Activated CD4-positive, alpha-beta memory T cell treated with anti-CD3 and anti-CD28 coated beads for 36 hours (primary cell): Measurements from ENCODE around the gene RPTOR. TPM values are rescaled to one million over a fixed set of nuclear protein-coding genes. Genes with fewer than 3 reads are reported as not detected.
A peak's percentile ranks its signal among the peaks of the same experiment; 100 is the strongest.

Experiments
- CTCF ChIA-PET: fragments of 350-600 bp; sonication (Branson Sonifier 250); formaldehyde crosslinking; loops from one replicate; lab custom pipeline; 2021; ENCODE audit warnings: antibody characterized with exemption, inconsistent platforms; lab: Charles Lee
- POLR2A ChIA-PET: fragments of 350-600 bp; sonication (Branson Sonifier 250); formaldehyde crosslinking; loops from one replicate; lab custom pipeline; 2021; ENCODE audit warnings: antibody characterized with exemption; lab: Charles Lee
- DNase-seq: peaks from one replicate; pipeline ENCODE4 v3.0.0-alpha.2; 2020
- H3K27ac Mint-ChIP-seq: one replicate; pipeline ENCODE4 v1.8.0; 2021; ENCODE audit warnings: mixed read lengths
- H3K27me3 Mint-ChIP-seq: one replicate; pipeline ENCODE4 v1.8.0; 2021; ENCODE audit warnings: mixed read lengths
- H3K36me3 Mint-ChIP-seq: one replicate; pipeline ENCODE4 v1.8.0; 2021; ENCODE audit warnings: mixed read lengths
- H3K4me1 Mint-ChIP-seq: one replicate; pipeline ENCODE4 v1.8.0; 2021; ENCODE audit warnings: low read depth, mixed read lengths
- H3K4me3 Mint-ChIP-seq: one replicate; pipeline ENCODE4 v1.8.0; 2021; ENCODE audit warnings: mild to moderate bottlenecking, mixed read lengths
- H3K9me3 Mint-ChIP-seq: one replicate; pipeline ENCODE4 v1.8.0; 2021; ENCODE audit warnings: mixed read lengths
- intact Hi-C: fragments of 100-400 bp; cut with micrococcal nuclease; formaldehyde crosslinking; loops from one replicate; pipeline ENCODE4 v1.15.1; 2023
- total RNA-seq, 2 experiments: library from RNA; stranded (reverse); gene quantifications; one replicate each; pipeline ENCODE4 v1.2.3, GENCODE V29; 2021

Gene RPTOR
- total RNA-seq, 2 experiments from 2014 or later = 41.5 to 47.9 TPM

- Mint-ChIP-seq H3K36me3 (peaks cover 24% of the 10 kb centered on the region), H3K4me1 (peaks cover 54% of the 10 kb centered on the region), H3K27me3 (no peaks in the 10 kb centered on the region), H3K4me3 (no peak overlapping the region), H3K9me3 (no peaks in the 10 kb centered on the region), H3K27ac (no peak overlapping the region)
- intact Hi-C loops = loop anchor here (10.0 kb wide), 1 partner anchor 179 kb away; no protein-coding TSS in a partner anchor
- CTCF ChIA-PET = interaction anchor here (1.0 to 1.6 kb wide), 2 partner anchors 21 to 38 kb away, joined by 4 to 7 read pairs; no protein-coding TSS in a partner anchor
- no peak for DNase-seq
- POLR2A ChIA-PET = interaction anchor here (1.1 kb wide), 1 partner anchor 35 kb away, joined by 3 read pairs; no protein-coding TSS in a partner anchor
Measured at GRCh38 chr17:80854220-80854619, 309.6 kb downstream of the RPTOR start.

- CTCF ChIA-PET = interaction anchor here (1.0 to 1.8 kb wide), 3 partner anchors 22 to 37 kb away, joined by 4 to 9 read pairs (median 7); no protein-coding TSS in a partner anchor
- Mint-ChIP-seq H3K4me1 (peaks cover 54% of the 10 kb centered on the region), H3K36me3 (peaks cover 28% of the 10 kb centered on the region), H3K27me3 (no peaks in the 10 kb centered on the region), H3K4me3 (no peak overlapping the region), H3K9me3 (no peaks in the 10 kb centered on the region), H3K27ac (peak overlapping the region; percentile 94)
- DNase-seq = no peak
- POLR2A ChIA-PET = interaction anchor here (1.1 to 2.3 kb wide), 3 partner anchors 22 to 34 kb away, joined by 3 to 25 read pairs (median 22); no protein-coding TSS in a partner anchor
- intact Hi-C loops = loop anchor here (10.0 kb wide), 1 partner anchor 181 kb away; no protein-coding TSS in a partner anchor
Measured at GRCh38 chr17:80855196-80855947, 310.7 kb downstream of the RPTOR start.

- H3K4me3 Mint-ChIP-seq = peak overlapping the region; percentile 24
- H3K27ac Mint-ChIP-seq = peak overlapping the region; percentile 94
- H3K9me3 Mint-ChIP-seq = no peaks in the 10 kb centered on the region
- intact Hi-C loops = loop anchor here (1.0 to 10.0 kb wide), 7 partner anchors 21 to 181 kb away; no protein-coding TSS in a partner anchor
- peaks cover 59% of the 10 kb centered on the region for H3K4me1 Mint-ChIP-seq
- H3K36me3 Mint-ChIP-seq = peaks cover 35% of the 10 kb centered on the region
- DNase-seq = peak; percentile 96
- ChIA-PET POLR2A (interaction anchor here (0.6 to 2.3 kb wide), 10 partner anchors 8 to 75 kb away, joined by 3 to 25 read pairs (median 6); no protein-coding TSS in a partner anchor), CTCF (interaction anchor here (0.8 to 1.8 kb wide), 9 partner anchors 12 to 281 kb away, joined by 3 to 13 read pairs (median 3); no protein-coding TSS in a partner anchor)
- H3K27me3 Mint-ChIP-seq = no peaks in the 10 kb centered on the region
Measured at GRCh38 chr17:80855948-80856862, 311.6 kb downstream of the RPTOR start.

- H3K27me3 Mint-ChIP-seq = no peaks in the 10 kb centered on the region
- ChIA-PET CTCF (interaction anchor here (0.8 to 1.8 kb wide), 11 partner anchors 9 to 281 kb away, joined by 3 to 13 read pairs (median 3); no protein-coding TSS in a partner anchor), POLR2A (interaction anchor here (0.6 to 2.3 kb wide), 10 partner anchors 9 to 76 kb away, joined by 3 to 25 read pairs (median 6); no protein-coding TSS in a partner anchor)
- no peak for DNase-seq
- H3K9me3 Mint-ChIP-seq = no peaks in the 10 kb centered on the region
- peak overlapping the region; percentile 24 for H3K4me3 Mint-ChIP-seq
- peak overlapping the region; percentile 94 for H3K27ac Mint-ChIP-seq
- intact Hi-C loops = loop anchor here (1.0 to 10.0 kb wide), 7 partner anchors 20 to 182 kb away; no protein-coding TSS in a partner anchor
- H3K4me1 Mint-ChIP-seq = peaks cover 65% of the 10 kb centered on the region
- peaks cover 39% of the 10 kb centered on the region for H3K36me3 Mint-ChIP-seq
Measured at GRCh38 chr17:80856863-80857755, 312.5 kb downstream of the RPTOR start.

GRCh38 chr17:80857756-80858171 lies 313.1 kb downstream of the RPTOR start:
- Mint-ChIP-seq H3K27ac (peak overlapping the region; percentile 94), H3K4me3 (no peak overlapping the region), H3K36me3 (peaks cover 45% of the 10 kb centered on the region), H3K9me3 (no peaks in the 10 kb centered on the region), H3K27me3 (no peaks in the 10 kb centered on the region), H3K4me1 (peaks cover 71% of the 10 kb centered on the region)
- DNase-seq = no peak
- intact Hi-C loops = loop anchor here (2.0 to 10.0 kb wide), 2 partner anchors 43 to 183 kb away; no protein-coding TSS in a partner anchor
- POLR2A ChIA-PET = interaction anchor here (1.9 to 2.3 kb wide), 4 partner anchors 10 to 35 kb away, joined by 7 to 25 read pairs (median 18); no protein-coding TSS in a partner anchor
- CTCF ChIA-PET = interaction anchor here (1.1 to 1.7 kb wide), 4 partner anchors 8 to 43 kb away, joined by 3 to 13 read pairs (median 4); no protein-coding TSS in a partner anchor

- ChIA-PET CTCF (interaction anchor here (1.0 to 1.4 kb wide), 3 partner anchors 8 to 43 kb away, joined by 3 to 4 read pairs (median 3); no protein-coding TSS in a partner anchor), POLR2A (interaction anchor here (1.0 to 2.2 kb wide), 2 partner anchors 31 to 34 kb away, joined by 3 to 7 read pairs; no protein-coding TSS in a partner anchor)
- Mint-ChIP-seq H3K9me3 (peaks cover 5% of the 10 kb centered on the region), H3K36me3 (peaks cover 52% of the 10 kb centered on the region), H3K27ac (peak overlapping the region; percentile 94), H3K27me3 (no peaks in the 10 kb centered on the region), H3K4me3 (no peak overlapping the region), H3K4me1 (peaks cover 77% of the 10 kb centered on the region)
- DNase-seq = no peak
- intact Hi-C loops = loop anchor here (10.0 kb wide), 1 partner anchor 184 kb away; no protein-coding TSS in a partner anchor
Measured at GRCh38 chr17:80858301-80859001, 313.8 kb downstream of the RPTOR start.

- intact Hi-C loops = loop anchor here (10.0 kb wide), 1 partner anchor 184 kb away; no protein-coding TSS in a partner anchor
- Mint-ChIP-seq H3K36me3 (peaks cover 59% of the 10 kb centered on the region), H3K4me3 (no peak overlapping the region), H3K4me1 (peaks cover 85% of the 10 kb centered on the region), H3K9me3 (peaks cover 13% of the 10 kb centered on the region), H3K27ac (peak overlapping the region; percentile 72), H3K27me3 (no peaks in the 10 kb centered on the region)
- POLR2A ChIA-PET = interaction anchor here (0.6 to 1.0 kb wide), 2 partner anchors 33 to 253 kb away, joined by 3 read pairs; no protein-coding TSS in a partner anchor
- CTCF ChIA-PET = interaction anchor here (1.0 kb wide), 1 partner anchor 40 kb away, joined by 3 read pairs; no protein-coding TSS in a partner anchor
- DNase-seq = no peak
Measured at GRCh38 chr17:80859002-80859941, 314.6 kb downstream of the RPTOR start.

GRCh38 chr17:80860101-80860671 lies 315.5 kb downstream of the RPTOR start:
- Mint-ChIP-seq H3K27me3 (no peaks in the 10 kb centered on the region), H3K36me3 (peaks cover 57% of the 10 kb centered on the region)

More at GRCh38 chr17:80860101-80860671, 315.5 kb downstream of the RPTOR start:
- peaks cover 16% of the 10 kb centered on the region for H3K9me3 Mint-ChIP-seq
- POLR2A ChIA-PET = no interaction called here
- H3K4me3 Mint-ChIP-seq = no peak overlapping the region
- intact Hi-C loops = no loop called here
- no peak for DNase-seq
- peaks cover 84% of the 10 kb centered on the region for H3K4me1 Mint-ChIP-seq
- H3K27ac Mint-ChIP-seq = peak overlapping the region; percentile 45
- CTCF ChIA-PET = interaction anchor here (0.7 to 1.5 kb wide), 2 partner anchors 40 to 285 kb away, joined by 3 to 5 read pairs; no protein-coding TSS in a partner anchor
